VCaP (cell line): ENCODE measurements around the gene OR4K1.
A peak's percentile ranks its signal among the peaks of the same experiment; 100 is the strongest.
"Not testable (repeated sequence)": the region's sequence is repeated elsewhere in the genome, so short reads cannot be mapped to it uniquely, and the experiment has no call there.

Experiments used
- H3K27ac ChIP-seq: fragments of 450-650 bp; 2 replicates; pipeline ENCODE4 v1.5.1; 2017
- TF ChIP-seq, protein P1 (sequence below): fragments of 450-650 bp; conservative IDR thresholded peaks from 2 replicates; pipeline ENCODE4 v1.5.1; 2017; ENCODE audit warnings: mild to moderate bottlenecking, moderate library complexity

Gene OR4K1

DNA sequence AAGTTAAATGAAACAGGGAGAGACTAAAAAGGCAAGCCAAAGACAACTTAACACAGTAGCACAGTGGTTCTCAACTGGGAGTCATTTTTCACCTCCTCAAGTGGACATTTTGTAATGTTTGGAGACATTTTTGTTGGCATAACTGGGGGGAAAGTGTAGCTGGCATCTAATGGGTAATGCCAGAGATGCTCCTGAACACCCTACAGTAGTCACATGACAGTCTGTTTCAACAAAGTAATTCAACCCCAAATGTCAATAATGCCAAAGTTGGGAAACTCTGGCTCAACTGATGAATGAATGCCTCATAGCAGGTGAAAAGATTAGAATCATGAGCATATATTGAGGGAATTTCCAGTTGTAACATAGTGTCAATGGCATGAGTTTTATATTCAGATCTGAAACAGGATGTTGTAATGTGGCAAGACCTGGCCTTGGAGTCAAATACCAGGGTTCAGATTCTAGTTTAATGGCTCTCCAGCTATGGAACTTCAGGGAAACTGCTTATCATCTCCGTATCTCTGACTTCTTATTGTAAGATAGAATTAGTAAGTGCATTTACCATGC is 12.7 kb upstream of the OR4K1 start:
- no peak overlapping the region for H3K27ac ChIP-seq
- TF ChIP-seq, protein P1, sequence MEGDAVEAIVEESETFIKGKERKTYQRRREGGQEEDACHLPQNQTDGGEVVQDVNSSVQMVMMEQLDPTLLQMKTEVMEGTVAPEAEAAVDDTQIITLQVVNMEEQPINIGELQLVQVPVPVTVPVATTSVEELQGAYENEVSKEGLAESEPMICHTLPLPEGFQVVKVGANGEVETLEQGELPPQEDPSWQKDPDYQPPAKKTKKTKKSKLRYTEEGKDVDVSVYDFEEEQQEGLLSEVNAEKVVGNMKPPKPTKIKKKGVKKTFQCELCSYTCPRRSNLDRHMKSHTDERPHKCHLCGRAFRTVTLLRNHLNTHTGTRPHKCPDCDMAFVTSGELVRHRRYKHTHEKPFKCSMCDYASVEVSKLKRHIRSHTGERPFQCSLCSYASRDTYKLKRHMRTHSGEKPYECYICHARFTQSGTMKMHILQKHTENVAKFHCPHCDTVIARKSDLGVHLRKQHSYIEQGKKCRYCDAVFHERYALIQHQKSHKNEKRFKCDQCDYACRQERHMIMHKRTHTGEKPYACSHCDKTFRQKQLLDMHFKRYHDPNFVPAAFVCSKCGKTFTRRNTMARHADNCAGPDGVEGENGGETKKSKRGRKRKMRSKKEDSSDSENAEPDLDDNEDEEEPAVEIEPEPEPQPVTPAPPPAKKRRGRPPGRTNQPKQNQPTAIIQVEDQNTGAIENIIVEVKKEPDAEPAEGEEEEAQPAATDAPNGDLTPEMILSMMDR: no peak

DNA sequence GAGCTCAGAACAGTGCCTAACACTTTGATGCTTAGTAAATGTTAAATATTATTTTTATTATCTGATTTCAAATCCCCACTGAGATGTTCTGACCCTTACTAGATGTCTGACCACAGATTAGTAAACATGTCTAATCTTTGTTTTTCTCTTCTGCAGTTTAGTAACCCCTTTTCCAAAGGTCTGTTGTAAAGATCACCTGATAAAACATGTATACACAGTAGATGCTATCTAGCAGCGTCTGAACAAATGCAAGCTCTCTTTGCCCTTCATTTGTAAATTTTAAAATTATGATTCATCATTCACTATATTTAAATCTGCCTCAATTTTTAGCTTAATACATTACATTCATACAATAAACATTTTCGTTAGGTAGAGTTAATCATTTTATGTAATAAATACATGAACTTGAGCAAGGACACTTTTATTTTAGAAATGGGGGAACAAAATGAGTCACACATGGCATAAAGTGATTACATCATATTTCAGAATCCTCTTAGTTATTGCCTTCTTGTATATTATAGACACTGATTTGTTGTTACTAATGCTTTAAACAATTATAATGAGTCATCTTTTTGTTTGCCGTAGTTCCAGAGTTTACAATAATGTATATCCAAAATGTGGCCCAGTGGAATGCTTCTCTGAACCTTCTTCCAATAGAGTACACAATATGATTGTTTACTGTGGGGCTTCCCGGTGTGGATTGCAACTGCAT is 12.0 kb upstream of the OR4K1 start:
- no peak overlapping the region for H3K27ac ChIP-seq
- TF ChIP-seq, protein P1: no peak

DNA sequence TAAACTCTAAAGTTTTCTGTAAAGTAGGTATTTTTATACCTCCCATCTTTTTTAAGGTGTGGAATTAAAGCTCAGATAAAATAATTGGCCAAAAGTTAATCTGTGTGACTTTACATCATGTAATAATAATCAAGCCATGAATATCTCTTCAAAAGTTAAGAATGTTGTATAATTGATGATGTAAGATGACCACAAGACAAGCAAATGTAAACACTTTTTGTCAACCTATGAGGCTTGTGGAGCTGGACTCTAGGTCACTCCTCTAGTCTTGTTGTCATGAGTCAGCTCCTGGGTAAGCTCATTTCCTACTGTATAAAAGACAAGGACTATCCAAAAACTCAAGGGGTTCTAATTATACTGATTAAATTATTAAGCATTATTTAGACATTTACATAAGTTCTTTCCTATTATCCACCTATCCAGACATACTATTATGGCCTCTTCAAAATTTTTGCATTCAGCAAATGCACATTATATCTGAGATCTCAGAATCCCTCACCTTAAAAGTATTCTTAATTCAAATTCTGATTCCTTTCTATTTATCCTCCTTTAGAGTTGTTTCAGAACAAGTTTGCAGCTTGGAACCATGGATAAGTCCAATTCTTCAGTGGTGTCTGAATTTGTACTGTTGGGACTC is 10.6 kb upstream of the OR4K1 start, which contains the start of gene OR4K5:
Gene OR4K5, plus strand, starts transcription at position 587 of the 637 bp plus-strand sequence. Its CDS starts 0 bp downstream, at position 587.
- no peak within 1 kb of the TSS for H3K27ac ChIP-seq
- TF ChIP-seq, protein P1: no peak

DNA sequence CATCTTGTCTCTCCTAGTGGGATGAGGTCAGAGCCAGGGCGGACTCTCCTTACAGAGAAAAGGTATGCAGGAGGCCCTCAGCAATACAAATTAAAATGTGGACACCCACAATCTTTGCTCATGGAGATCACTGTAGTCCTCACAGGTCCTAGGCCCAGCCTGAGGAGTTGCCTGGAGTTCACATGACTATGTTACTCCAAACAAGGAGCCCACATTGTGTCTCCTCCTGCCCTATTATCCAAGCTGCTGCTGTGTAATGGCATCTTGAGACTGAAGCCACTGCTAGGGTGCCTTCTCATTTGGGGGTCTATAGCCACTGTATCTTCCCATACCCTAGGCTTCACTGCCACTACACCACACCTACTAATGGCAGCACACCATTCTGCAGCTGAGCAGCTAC is 11.0 kb downstream of the OR4K1 start:
- no peak overlapping the region for H3K27ac ChIP-seq
- TF ChIP-seq, protein P1: no peak

DNA sequence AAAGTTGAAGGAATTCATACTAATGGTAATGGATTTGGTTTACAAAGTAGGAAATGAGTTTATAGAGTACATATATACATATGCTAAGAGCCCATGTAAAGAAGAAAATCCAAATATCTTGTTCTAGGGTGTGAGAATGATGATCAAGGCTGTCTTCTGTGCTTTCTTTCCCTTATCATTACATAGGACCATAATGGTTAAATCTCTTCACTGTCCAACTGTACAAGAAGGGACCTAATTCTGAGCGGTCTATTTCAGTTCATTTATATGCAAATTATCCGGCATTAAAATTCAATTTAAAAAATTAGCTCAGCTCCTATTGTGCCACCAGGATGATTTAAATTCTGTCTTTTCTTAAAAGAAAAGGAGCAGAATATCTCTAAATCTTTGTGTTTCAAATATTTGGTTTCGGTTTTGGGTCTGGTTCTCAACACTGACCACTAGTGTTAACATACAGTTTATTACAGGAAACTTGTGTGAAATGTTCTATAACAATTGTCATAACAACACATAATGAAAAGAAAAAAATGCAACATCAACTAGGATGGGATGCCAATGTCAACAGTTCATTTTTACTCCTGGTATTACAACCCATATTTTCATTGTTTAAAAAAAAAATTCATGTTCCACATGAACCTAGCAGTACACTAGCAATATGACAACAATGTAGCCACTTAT is 16.8 kb downstream of the OR4K1 start:
- no peak overlapping the region for H3K27ac ChIP-seq
- TF ChIP-seq, protein P1: peak; percentile 21; the same call in 1 of the 2 replicates

DNA sequence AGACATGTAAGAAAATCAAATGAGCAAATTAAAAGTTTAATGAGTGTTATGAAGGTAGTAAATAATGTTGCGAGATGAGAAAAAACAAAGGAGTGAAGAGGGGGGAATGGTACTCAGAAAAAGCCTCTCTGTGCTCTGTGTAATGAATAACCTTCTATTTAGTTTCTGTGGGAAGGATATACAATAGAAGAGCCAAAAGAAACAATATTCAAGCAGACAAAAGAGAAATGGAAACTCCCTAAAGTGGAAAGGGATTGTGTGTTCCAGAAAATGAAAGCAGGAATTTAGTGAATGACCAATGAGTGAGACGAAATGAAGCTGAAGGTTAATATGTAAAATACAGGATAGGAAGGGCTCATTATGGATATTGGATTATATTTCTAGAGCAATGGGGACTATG is 18.5 kb downstream of the OR4K1 start:
- TF ChIP-seq, protein P1: no peak
- no peak overlapping the region for H3K27ac ChIP-seq

DNA sequence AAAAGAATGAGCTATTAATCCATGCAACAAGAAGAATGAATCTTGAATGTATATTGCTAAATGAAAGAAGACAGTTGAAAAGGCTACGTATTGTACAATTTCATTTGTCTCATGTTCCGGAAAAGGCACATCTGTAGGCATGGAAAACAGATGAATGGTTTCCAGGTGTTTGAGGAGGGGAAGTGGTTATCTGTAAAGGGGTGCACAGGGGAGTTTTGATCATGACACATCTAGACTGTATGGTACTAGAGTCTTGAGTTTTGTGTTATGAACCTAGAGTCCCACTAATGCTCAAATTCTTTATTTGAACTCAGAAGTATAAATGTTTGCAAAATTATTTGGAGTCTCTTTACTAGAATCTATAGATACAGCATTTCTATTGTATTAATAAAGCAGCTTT is 39.0 kb downstream of the OR4K1 start:
- not testable (repeated sequence) for H3K27ac ChIP-seq
